ENCODE data around the gene XPO5.

XPO5 gene

GRCh38 chr6:43584892-43585570, 9.2 kb upstream of the XPO5 start:
- TF ChIP-seq CTCF (IDR thresholded peaks at IDR 0.05; ENCODE audit: low read depth, low read length, missing control alignments), result no peak
- H3K4me3 ChIP-seq (ENCODE audit: low read depth, low read length), result no peak overlapping the region
- no peak for DNase-seq (ENCODE audit: low read depth)

GRCh38 chr6:43582911-43583310, 7.1 kb upstream of the XPO5 start:
- no peak for TF ChIP-seq CTCF (IDR thresholded peaks at IDR 0.05; ENCODE audit: low read depth, low read length, missing control alignments)
- no peak for DNase-seq (ENCODE audit: low read depth)
- no peak overlapping the region for H3K4me3 ChIP-seq (ENCODE audit: low read depth, low read length)

GRCh38 chr6:43579171-43579570, 3.3 kb upstream of the XPO5 start:
- H3K4me3 ChIP-seq (ENCODE audit: low read depth, low read length), result no peak overlapping the region
- no peak for DNase-seq (ENCODE audit: low read depth)
- no peak for TF ChIP-seq CTCF (IDR thresholded peaks at IDR 0.05; ENCODE audit: low read depth, low read length, missing control alignments)

- DNase-seq (ENCODE audit: low read depth), result no peak
- no peak overlapping the region for H3K4me3 ChIP-seq (ENCODE audit: low read depth, low read length)
Observed at GRCh38 chr6:43578748-43579147, 2.9 kb upstream of the XPO5 start.

GRCh38 chr6:43575105-43575771, 600 bp downstream of the XPO5 start:
- no peak for DNase-seq (ENCODE audit: low read depth)
- TF ChIP-seq CTCF (IDR thresholded peaks at IDR 0.05; ENCODE audit: low read depth, low read length, missing control alignments), result no peak
- peak overlapping the region; percentile 98 for H3K4me3 ChIP-seq (ENCODE audit: low read depth, low read length)

More at GRCh38 chr6:43578748-43579147, 2.9 kb upstream of the XPO5 start:
- no peak for TF ChIP-seq CTCF (IDR thresholded peaks at IDR 0.05; ENCODE audit: low read depth, low read length, missing control alignments)

GRCh38 chr6:43572015-43572414, 3.8 kb downstream of the XPO5 start:
- no peak overlapping the region for H3K4me3 ChIP-seq (ENCODE audit: low read depth, low read length)
- no peak for DNase-seq (ENCODE audit: low read depth)
- TF ChIP-seq CTCF (IDR thresholded peaks at IDR 0.05; ENCODE audit: low read depth, low read length, missing control alignments), result no peak

Measured in GM12864 (cell line).